Activated CD4-positive, CD25-positive, alpha-beta regulatory T cell treated with anti-CD3 and anti-CD28 coated beads, Interleukin-2, amount 50 U/mL, for 72 hours (primary cell): ENCODE results near the gene PRKACA.

ENCODE experiments used
- DNase-seq: peaks from one replicate; pipeline ENCODE4 v3.0.0; 2021

Gene PRKACA

DNA sequence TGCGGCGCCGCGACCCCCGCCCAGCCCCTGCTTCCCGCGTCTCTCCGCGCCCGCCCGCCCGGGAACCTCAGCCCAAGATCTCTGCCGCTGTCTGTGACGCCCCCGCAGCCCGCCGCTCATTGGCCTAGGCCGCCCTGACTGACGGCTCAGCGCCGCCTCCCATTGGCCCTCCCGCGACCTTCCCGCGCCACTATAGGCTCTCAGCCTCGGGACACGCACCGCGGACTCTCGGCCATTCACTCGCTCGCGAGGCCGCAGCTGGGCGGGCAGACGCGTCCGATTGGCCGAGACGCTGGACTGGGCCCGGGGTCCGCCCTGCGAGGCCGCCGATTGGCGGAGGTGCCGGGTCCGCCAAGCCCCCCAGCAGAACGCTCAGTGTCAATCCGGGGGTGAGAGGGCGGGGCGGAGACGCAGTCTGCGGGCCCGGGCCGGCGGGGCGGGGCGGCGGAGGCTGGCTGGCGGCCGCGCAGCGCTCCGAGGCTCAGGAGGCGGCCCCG, at the start of gene PRKACA:
Gene PRKACA, minus strand, starts transcription at position 95 of the 497 bp plus-strand sequence. CDS start 215 bp downstream, outside the sequence.
- DNase-seq, result peak; percentile 97

DNA sequence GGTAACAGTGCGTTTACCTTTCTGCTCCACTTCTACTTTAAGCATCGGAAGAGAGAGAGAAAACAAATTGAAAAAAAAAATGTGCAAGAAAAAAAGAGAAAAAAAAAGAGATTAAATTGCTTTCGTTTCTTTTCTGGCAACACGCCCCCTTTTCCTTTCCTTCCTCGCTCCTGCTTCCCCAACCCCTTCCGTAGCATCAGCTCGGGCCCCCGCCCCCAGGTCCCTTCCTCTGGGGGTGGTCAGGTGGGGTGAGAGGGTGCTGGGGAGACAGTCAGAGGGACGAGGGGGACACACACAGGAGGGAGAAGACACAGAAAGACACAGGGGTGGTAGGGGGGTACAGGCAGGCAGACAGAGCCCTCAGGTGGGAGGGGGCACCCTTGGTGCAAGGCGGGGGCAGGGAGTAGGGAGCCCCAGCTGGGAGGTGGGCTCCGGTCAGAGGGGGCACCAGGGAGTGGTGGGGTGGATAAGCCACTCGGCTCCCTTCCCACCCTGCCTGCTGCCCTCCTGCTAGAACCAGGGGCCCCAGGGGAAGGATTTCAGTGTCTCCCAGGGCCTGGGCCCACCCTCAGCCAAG, 49.5 kb upstream of the PRKACA start:
- DNase-seq, result no peak

DNA sequence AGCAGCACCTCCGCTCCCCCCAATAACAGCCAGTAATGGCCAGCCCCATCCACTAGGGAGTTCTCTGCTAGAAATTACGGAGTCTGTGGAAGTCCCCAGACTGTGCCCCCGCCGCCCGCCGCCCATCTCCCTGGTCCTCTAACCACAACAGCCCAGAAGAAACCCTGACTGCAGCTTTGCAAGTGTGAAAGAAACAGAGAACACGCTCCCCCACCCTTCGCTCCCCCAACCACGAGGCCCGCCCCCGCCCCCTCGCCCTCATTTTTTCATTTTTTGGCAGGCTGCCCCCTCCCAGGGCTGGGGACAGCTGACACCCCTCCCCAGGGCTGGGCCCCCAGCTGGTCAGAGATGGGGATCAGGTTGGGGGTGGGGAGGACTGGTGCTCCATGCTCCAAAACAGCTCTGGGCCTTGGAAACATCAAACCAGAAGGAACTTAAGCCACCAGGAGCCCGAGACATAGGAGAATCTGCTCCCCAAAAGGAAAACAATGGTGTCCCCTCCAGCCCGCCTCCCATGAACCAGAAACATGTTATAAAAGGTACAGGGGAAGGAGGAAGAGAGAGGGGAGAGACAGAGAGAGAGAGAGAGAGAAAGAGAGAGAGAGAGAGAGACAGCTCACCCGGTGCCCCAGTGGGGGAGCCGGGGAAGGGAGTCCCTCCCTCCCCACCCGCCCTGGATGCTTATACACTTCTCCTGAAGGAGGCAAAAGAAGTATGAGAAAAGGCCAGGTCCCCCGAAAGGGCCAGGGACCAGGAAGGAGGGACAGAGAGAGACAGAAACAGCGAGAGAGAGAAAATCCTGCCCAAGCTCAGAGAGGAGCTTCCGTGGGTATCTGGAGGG, 48.6 kb upstream of the PRKACA start:
- no peak for DNase-seq

DNA sequence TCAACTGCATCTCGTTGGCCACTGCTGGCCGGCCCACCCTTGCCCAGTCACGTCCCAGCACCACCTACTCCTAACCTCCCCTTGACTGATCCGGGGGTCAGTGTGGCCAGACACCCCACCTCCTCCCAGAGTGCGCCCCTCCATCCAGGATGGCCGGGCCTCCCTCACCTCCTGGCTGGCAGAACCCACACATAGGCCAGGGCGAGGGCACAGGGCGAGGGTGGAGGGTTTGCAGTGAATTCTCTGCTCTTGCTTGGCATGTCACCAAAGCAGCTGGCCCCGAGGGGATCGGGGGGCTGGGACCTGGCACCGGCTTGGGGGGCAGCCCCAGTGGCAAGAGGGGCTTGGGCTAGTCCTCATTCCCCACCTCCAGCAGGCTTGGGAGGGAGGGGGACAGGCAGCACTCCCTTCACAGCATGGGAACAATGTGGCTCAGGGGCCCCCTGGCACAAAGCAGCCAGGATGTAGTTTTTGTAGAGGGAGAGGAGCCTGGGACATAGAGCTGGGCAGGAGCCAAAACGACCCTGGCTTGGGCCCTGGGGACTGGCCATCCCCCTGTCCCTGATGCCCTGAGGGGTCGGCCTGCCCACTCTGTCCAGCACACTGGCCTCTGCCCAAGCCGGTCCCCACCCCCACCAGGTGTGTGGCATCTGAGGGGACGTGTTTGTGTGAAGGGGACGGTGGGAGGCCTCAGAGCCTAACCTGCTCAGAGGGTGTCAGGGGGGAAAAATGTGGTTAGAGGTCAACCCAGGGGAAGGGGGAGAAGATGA, 47.3 kb upstream of the PRKACA start:
- no peak for DNase-seq

DNA sequence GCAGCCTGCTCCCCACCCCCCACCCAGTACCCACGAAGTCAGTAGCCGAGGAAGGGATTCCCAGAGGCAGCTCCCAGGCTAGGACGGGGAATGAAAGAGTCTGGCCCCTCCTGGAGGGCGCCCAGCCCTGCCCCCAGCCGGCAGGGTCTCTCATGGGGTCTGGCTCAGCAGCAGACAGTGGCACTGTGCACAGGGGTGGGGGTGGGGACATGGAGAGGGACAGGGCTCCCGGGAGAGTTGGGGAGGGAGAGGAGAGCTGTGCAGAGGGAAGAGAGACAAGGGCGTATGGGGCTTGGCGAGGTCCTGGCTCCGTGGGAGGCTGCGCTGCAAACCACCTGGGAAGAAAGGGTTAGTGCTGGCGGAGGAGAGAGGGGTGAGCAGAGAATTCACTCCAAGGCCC, 46.5 kb upstream of the PRKACA start:
- DNase-seq, result no peak

DNA sequence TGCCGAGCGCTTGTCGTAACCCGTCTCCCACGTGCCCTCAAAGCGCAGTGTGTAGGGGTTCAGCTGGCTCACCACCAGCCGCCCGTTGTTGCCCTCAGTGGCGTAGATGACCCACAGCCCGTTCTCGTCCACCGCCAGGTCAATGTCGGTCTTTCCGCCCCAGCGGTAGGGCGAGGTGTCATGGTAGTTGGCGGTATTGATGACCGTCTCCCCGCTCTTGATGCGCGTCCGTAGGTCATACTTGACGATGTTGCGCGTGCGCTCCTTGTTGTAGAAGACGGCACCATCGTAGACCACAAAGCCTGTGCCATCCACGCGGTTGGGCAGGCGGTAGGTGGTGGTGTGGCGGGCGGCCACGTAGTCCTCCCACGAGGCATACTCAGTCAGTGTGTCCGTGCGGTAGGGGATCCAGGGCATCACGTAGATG, 45.3 kb upstream of the PRKACA start:
- DNase-seq, result no peak

DNA sequence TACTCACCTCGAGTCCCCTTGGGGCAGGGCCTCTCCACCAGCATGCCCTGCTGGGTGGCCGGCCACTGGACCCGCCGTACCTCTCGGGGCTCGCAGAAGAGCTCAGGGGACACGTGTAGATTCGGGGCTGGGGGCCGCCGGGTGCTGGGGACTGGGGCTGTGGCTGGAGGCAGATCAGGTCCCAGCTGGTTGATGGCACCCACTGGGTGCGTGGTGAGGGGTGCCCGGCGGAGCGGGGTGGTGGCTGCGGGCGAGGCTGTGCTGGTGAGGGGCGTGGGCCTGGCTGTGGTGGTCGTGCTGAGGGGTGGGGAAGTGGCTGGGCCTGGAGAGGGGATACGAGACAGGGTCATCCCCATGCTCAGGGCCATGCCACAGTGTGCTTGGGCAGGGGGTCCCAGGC, 43.7 kb upstream of the PRKACA start:
- DNase-seq, result no peak

DNA sequence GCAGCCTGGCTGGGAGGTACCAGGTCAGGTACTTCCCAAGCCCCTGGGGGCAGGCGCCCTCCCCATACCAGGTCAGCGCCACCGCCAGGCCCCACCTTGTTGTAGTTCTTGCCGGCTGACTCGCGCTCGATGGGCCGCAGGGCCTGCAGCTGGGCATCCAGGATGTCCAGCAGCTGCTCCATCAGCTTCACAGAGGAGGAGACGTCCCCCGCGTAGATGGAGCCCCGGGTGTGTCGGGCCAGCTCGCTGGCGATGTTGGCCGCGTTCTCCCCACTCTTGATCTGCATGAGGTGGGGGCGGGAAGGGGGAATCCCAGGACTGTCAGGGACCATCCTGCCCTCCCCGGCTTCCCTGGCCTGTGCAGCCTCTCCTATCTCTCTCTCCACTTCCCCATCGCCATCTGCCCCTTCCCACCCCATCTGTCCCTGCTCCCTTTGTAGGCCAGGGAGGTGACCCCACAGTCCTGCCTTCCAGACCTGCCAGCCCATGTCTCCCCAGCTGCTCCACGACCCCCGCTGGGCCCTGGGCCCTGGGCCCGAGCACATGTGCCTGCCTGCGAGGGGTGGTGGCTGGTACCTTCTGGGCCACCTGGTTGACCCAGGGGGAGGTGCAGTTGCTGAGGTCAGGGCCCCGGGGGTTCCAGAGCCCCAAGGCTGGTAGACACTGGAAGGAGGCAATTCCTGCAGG, 42.6 kb upstream of the PRKACA start:
- DNase-seq, result no peak

DNA sequence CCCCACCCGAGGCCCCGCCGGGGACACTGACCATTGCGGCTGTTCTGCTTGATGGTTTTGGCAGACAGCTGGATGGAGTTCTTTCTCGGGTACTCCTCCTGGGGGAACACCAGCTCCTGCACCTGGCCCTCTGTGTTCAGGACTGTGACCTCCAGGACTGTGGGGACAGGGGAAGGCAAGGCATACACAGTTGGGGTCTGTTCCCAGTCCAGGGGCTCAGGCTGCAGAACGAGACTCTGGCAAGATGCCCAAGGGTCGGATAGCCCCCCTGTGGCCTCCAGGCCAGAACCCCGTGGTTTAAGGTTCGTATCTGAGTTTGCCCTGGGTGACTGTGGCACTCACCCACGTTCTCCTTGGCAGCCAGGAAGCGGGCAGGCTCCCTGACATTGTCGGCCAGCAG, 41.5 kb upstream of the PRKACA start:
- DNase-seq, result no peak

DNA sequence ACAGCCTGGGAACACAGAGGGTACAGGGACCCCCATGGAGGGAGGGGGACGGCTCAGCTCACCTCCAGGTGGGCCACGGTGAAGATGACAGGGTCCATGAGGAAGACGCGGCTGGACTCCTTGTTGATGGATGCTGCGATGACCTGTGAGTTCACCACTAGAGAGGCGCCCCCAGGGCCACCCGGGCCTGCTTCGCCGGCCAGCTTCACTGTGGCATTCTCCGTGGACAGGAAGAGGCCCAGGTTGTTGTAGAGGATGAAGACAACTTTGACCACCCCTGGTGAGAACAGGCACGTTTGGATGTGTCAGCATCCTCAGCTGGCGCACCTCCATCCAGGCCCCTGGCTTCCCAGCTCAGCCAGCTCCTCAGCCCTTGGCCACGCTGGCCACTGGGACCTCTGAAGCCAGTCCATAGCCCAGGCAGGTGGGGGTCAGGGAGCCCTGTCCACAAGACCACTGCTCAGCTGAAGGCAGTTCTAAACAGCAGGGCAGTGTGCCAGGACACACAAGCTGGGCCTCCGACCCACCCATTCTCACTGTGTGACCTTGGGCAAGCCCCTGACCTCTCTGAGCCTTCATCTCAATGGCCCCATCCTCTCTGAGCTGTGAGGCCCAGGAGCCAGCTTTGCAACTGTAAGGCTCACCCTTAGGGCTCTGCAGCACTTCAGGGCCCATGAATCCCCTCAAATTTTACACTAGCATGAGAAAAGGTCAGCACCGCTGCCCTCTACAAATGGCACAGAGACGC, 40.9 kb upstream of the PRKACA start:
- DNase-seq, result no peak

DNA sequence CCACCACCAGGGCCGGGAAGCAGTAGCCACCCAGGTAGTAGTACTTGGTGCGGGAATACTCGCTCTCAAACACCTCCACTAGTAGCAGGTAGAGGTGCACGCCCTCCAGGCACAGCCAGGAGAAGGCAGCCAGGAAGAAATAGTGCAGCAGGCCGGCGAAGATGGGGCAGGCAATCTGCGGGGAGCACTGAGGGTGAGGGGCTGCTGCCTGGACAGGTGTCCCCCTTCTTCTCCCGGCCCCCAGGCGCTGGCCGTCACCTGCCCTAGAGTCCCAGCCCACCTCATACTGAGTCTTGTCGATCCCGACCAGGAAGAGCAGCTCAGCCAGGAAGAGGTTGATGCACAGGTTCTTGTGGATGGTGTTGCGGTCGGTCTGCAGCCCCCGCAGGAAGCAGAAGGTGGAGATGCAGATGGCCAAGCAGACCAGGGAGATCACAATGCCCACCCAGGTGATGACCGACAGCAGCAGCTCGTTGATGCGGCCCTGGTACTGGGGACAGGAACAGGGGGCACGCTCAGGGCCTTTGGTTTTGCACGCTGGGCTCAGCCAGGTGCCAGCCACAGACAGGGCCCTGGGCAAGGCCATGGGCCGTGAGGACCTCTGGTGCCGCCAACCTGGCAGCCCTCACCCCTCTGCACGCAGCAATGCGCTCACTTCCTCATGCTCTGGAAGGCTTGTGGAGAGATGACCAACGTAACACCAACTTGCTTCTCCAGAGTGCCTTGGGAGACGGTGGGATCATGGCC, 39.6 kb upstream of the PRKACA start:
- no peak for DNase-seq

DNA sequence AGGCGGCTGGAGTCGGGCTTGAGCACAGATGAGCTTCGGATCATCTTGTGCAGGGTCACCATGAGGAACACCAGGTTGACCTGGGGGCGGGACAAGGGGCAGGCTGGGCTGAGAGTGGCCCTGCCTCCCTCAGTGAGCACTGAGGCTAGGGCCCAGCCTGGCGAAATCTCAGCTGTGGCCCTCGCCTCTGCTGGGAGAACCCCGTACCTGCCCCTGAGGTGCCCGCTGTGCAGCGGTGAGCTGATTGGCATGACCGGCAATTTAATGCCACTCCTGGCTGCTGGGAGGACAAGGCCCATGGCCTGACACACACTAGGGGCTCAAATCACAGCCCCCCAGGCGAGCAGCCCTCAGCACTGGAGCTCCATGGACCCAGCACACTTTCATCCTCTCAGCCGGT, 38.6 kb upstream of the PRKACA start:
- no peak for DNase-seq

DNA sequence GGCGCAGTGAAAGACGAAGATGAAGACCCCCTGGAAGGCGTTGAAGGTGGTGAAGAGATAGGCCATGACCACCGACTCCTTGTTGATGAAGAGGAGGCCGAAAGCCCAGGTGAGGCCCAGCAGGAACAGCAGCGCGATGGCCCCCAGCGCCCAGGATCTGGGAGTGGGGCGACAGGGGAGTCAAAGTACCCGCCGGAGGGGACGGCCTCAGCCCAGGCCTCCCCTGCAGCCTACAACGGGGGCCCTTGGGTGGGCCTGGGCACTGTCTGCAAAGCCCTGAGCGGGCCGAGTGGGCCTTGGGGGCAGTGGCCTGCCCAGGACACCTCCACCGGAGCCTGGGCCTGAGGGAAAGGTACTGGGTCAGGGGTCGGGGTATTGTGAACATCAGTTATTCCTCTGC, 37.8 kb upstream of the PRKACA start:
- DNase-seq, result no peak

DNA sequence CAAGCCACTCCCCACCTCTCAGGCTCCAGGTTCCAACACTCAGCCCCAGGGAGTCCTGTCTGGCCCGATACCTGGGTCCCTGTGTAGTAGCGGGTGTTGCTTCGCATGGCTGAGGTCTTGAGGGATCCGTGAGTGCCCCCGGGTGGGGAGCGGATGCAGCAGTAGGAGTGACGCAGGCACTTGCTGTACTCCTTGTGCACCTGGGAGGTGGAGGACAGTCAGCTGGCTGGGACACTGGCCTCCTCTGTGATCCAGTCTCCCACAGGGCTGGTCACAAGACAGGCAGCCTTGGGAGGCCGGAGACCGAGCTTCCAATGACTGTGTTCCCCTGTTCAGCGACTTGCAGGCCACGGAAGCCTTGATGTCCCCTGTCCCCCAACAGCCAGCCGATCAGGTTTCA, 35.2 kb upstream of the PRKACA start:
- DNase-seq, result no peak

DNA sequence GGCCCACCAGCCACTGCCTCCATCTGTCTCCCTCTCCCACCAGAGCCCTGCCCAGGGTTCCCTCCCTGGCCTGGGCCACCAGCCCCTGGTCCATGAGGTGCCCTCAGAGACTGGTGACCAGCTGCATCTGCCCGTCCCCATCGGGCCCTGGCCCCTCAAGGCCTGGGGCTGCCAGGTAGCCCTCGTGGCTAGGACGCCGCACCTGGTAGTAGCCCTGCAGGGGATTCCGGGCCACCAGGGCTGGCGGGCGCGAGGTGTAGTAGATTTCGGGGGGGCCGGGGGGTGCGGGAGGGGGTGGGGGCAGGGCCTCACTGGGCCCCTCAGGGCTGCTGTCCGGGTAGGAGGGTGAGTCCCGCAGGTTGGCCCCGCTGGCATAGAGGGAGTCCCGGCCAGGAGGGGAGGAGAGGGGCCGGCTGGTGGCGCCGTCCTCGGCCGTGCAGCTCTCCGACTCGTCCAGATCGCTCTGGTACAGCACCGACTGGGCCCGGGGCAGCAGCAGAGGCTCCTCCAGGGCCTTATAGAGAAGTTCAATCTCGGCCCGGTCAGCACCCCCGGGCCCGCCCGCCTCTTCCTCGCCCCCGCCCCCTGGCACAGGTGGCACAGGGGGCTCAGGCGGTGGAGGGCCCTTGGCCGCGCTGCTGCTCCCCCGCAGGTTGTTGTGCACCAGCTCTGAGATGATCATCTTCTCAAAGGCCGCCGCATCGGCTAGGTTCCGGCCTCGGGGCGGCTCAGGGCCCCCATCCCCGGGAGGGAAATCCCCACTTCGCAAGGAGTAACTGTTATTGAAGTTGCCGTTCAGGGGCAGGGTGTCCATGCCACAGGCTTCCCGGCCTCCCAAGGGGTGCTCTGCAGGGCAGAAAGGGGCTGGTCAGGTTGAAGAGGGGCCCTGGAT, 33.5 kb upstream of the PRKACA start:
- DNase-seq, result no peak

DNA sequence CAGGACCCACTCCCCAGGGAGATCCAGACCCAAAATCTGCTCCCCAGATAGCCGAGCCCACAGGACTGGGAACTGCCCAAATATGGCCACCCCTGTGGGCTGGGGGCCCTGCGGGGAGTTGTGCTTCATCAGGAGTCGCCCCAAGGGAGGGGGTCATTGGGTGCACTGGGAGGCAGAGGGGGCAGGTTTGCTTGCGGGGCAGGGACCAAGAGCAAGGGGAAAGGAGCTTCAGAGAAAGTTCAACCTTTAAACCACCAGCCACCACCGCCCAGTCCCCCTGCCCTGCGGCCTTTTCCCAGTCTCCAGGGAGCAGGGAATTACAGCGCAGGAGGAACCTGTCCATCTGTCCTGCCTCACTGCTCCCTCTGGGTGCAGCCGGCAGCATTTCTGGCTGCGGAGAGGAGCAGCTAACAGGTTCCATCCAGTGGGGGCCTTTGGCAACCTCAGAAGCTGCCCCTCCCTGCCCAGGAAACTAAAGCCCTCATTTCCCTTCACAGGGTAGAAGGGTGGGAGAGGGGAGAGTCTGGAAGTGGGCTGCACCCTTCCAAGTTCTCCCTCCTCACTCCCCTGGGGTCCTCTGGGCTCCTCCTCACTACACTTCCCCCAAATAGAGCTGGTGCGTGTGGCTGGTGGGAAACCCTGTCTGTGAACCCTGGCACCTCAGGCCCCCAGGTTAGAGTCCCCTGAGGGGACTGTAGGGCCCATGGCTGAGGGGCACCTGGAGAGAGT, 32.6 kb upstream of the PRKACA start:
- no peak for DNase-seq

DNA sequence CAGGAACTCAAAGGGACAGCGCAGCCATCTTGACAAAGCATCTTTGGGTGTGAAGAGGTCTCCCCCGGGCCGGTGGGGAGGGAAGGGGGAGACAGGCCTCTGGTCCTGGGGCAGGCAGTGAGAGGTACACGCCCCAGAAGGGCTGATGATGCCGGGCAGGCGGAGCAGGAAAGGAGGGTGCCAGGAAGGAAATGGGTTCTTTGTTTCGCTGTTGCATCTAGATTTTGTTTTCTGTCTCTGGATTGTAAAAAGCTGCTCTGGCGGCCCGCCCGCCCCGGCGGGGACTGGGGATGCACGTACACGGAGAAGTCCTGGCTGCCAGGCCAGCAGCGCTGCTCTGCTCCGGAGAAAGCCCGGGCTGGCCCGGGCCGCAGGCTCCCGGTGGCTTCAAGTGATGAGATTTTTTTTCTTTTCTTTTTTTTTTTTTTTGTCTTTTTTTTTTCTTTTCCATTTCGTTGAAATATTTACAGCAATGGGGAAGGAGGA, 32.0 kb upstream of the PRKACA start:
- DNase-seq, result peak; percentile 52

DNA sequence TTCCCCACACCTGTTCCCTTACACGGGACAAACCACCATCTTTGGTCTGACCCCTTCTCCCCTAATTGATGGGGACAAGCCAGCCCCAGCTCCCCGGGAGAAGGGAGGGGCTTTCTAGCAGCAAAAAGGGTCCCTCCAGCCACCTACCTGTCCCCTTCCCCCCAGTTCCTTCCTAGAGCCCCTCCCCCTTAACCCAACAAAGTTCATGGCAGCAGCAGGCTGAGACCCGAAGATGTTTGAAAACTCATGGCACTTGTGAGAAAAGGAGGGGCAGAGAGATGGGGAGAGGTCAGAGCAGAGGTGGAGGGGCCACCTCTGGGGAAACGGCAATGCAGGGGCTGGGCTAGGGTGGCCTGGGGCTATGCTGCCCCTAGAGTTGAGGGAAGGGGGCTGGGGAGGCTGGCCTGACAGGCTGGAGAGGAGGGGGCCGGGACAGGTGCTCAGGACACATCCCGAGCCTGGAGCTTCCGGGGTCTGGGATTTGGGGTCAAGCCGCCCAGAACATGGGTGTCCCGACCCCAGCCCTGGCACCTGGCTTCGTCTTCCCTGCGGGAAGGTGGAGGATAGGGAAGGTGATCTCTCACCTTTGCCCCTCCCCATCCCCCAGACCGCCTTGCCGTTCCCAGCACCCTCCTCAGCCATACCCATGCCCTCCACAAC, 31.3 kb upstream of the PRKACA start:
- DNase-seq, result no peak
